ENCODE measurements around the gene ANXA1. TPM values are rescaled to one million over a fixed set of nuclear protein-coding genes. Genes with fewer than 3 reads are reported as not detected.
A peak's percentile ranks its signal among the peaks of the same experiment; 100 is the strongest.
"Not testable (repeated sequence)": the region's sequence is repeated elsewhere in the genome, so short reads cannot be mapped to it uniquely, and the experiment has no call there.

The ANXA1 gene
- total and polyA plus RNA-seq, 4 donors: 4.8 to 28.6 (median 14.5) TPM

GRCh38 chr9:73183917-73184861 lies 32.5 kb downstream of the ANXA1 start:
- peak; percentile 33 for TF ChIP-seq CTCF (IDR thresholded peaks at IDR 0.05; ENCODE audit: low read depth, low read length, missing input control)
- TF ChIP-seq FOXA2 (IDR thresholded peaks at IDR 0.05): no peak
- no peak for TF ChIP-seq SP1 (IDR thresholded peaks at IDR 0.05)
- peak; percentile 81 to 82 for TF ChIP-seq RAD21 (IDR thresholded peaks at IDR 0.05)
- DNase-seq (ENCODE audit: low spot score): no peak

GRCh38 chr9:73191109-73191508 lies 39.4 kb downstream of the ANXA1 start:
- not testable (repeated sequence) for H3K27me3 ChIP-seq (ENCODE audit: control insufficient read depth in 4 of 4, insufficient read depth in 4 of 4, low read length in 3 of 4); H3K9me3 ChIP-seq (ENCODE audit: control insufficient read depth in 4 of 4, low read length in 3 of 4); H3K4me1 ChIP-seq (ENCODE audit: control insufficient read depth in 4 of 4, insufficient read depth in 4 of 4, low read length in 3 of 4); H3K36me3 ChIP-seq (ENCODE audit: control insufficient read depth in 4 of 4, insufficient read depth in 3 of 4, low read depth in 1 of 4, low read length in 3 of 4); DNase-seq (ENCODE audit: low spot score); H3K4me3 ChIP-seq (ENCODE audit: low read depth in 1 of 3, low read length in 3 of 3); H3K27ac ChIP-seq (ENCODE audit: low read depth in 1 of 2, low read length in 2 of 2); H3K9ac ChIP-seq (ENCODE audit: low read depth in 1 of 2, low read length in 2 of 2)
- WGBS: 65% methylated on average over 1 of the region's 1 CpG

More at GRCh38 chr9:73183917-73184861, 32.5 kb downstream of the ANXA1 start:
- Histone ChIP-seq H3K27ac (ENCODE audit: low read depth in 1 of 2, low read length in 2 of 2) (no peak overlapping the region), H3K4me1 (ENCODE audit: control insufficient read depth in 4 of 4, insufficient read depth in 4 of 4, low read length in 3 of 4) (peaks cover 0 to 3% (median under 1%) of the 10 kb centered on the region in 4 donors), H3K36me3 (ENCODE audit: control insufficient read depth in 4 of 4, insufficient read depth in 3 of 4, low read depth in 1 of 4, low read length in 3 of 4) (no peaks in the 10 kb centered on the region), H3K9ac (ENCODE audit: low read depth in 1 of 2, low read length in 2 of 2) (no peak overlapping the region), H3K9me3 (ENCODE audit: control insufficient read depth in 4 of 4, low read length in 3 of 4) (peaks cover 0 to 4% (median 0%) of the 10 kb centered on the region in 4 donors), H3K4me3 (ENCODE audit: low read depth in 1 of 3, low read length in 3 of 3) (no peak overlapping the region), H3K27me3 (ENCODE audit: control insufficient read depth in 4 of 4, insufficient read depth in 4 of 4, low read length in 3 of 4) (no peaks in the 10 kb centered on the region)
- WGBS: 48% methylated on average over 3 of the region's 3 CpGs

- TF ChIP-seq HNF4G (IDR thresholded peaks at IDR 0.05) (no peak), SP1 (IDR thresholded peaks at IDR 0.05) (no peak), NR2F2 (IDR thresholded peaks at IDR 0.05) (no peak), TAF1 (conservative IDR thresholded peaks at IDR 0.05) (no peak)
- H3K36me3 ChIP-seq (ENCODE audit: control insufficient read depth in 4 of 4, insufficient read depth in 3 of 4, low read depth in 1 of 4, low read length in 3 of 4): no peaks in the 10 kb centered on the region
- 97% methylated on average over 1 of the region's 1 CpG for WGBS
- H3K27ac ChIP-seq (ENCODE audit: low read depth in 1 of 2, low read length in 2 of 2): no peak overlapping the region
- no peaks in the 10 kb centered on the region for H3K27me3 ChIP-seq (ENCODE audit: control insufficient read depth in 4 of 4, insufficient read depth in 4 of 4, low read length in 3 of 4)
- H3K4me1 ChIP-seq (ENCODE audit: control insufficient read depth in 4 of 4, insufficient read depth in 4 of 4, low read length in 3 of 4): no peaks in the 10 kb centered on the region
- no peak for DNase-seq (ENCODE audit: low spot score)
- no peak overlapping the region for H3K9ac ChIP-seq (ENCODE audit: low read depth in 1 of 2, low read length in 2 of 2)
- H3K9me3 ChIP-seq (ENCODE audit: control insufficient read depth in 4 of 4, low read length in 3 of 4): no peaks in the 10 kb centered on the region
- no peak overlapping the region for H3K4me3 ChIP-seq (ENCODE audit: low read depth in 1 of 3, low read length in 3 of 3)
Observed at GRCh38 chr9:73194284-73194683, 42.6 kb downstream of the ANXA1 start.

- WGBS: 57% methylated on average over 2 of the region's 2 CpGs
- Histone ChIP-seq H3K27ac (ENCODE audit: low read depth in 1 of 2, low read length in 2 of 2) (no peak overlapping the region), H3K4me3 (ENCODE audit: low read depth in 1 of 3, low read length in 3 of 3) (no peak overlapping the region), H3K9ac (ENCODE audit: low read depth in 1 of 2, low read length in 2 of 2) (no peak overlapping the region), H3K27me3 (ENCODE audit: control insufficient read depth in 4 of 4, insufficient read depth in 4 of 4, low read length in 3 of 4) (no peaks in the 10 kb centered on the region), H3K4me1 (ENCODE audit: control insufficient read depth in 4 of 4, insufficient read depth in 4 of 4, low read length in 3 of 4) (peaks cover 0 to 3% (median 0%) of the 10 kb centered on the region in 4 donors), H3K9me3 (ENCODE audit: control insufficient read depth in 4 of 4, low read length in 3 of 4) (no peaks in the 10 kb centered on the region), H3K36me3 (ENCODE audit: control insufficient read depth in 4 of 4, insufficient read depth in 3 of 4, low read depth in 1 of 4, low read length in 3 of 4) (no peaks in the 10 kb centered on the region)
- no peak for DNase-seq (ENCODE audit: low spot score)
- no peak for TF ChIP-seq RXRA (IDR thresholded peaks at IDR 0.05)
- no peak for TF ChIP-seq FOXA1 (IDR thresholded peaks at IDR 0.05)
- no peak for TF ChIP-seq SP1 (IDR thresholded peaks at IDR 0.05)
- TF ChIP-seq HNF4G (IDR thresholded peaks at IDR 0.05): no peak
- no peak for TF ChIP-seq FOXA2 (IDR thresholded peaks at IDR 0.05)
- no peak for TF ChIP-seq JUND (IDR thresholded peaks at IDR 0.05)
- TF ChIP-seq EGR1 (IDR thresholded peaks at IDR 0.05; ENCODE audit: low read depth in 2 of 2): no peak
- no peak for TF ChIP-seq HNF4A (conservative IDR thresholded peaks at IDR 0.05)
- TF ChIP-seq MAX (IDR thresholded peaks at IDR 0.05): no peak
- TF ChIP-seq REST (IDR thresholded peaks at IDR 0.05): no peak
- no peak for TF ChIP-seq CTCF (IDR thresholded peaks at IDR 0.05; ENCODE audit: low read depth, low read length, missing input control)
- TF ChIP-seq NR2F2 (IDR thresholded peaks at IDR 0.05): no peak
- TF ChIP-seq YY1 (IDR thresholded peaks at IDR 0.05): no peak
Observed at GRCh38 chr9:73199448-73199847, 47.8 kb downstream of the ANXA1 start.

Data from liver (tissue), 9 donors.